OCI-LY3 (cell line): ENCODE measurements around the gene AHCYL1.

Experiments
- EZH2phosphoT487 ChIP-seq: fragments of 200-600 bp; shearing (Covaris generic); IDR thresholded peaks from 2 replicates; pipeline ENCODE4 v1.6.1; 2018; ENCODE audit warnings: antibody characterized with exemption, mixed run types, low read depth
- TF ChIP-seq, protein P1 (sequence below): fragments of 200-600, 300-600 bp; sonication (generic); IDR thresholded peaks from 2 replicates; pipeline ENCODE4 v1.5.1; 2014; ENCODE audit warnings: antibody characterized with exemption, low read length, low read depth

DNA sequence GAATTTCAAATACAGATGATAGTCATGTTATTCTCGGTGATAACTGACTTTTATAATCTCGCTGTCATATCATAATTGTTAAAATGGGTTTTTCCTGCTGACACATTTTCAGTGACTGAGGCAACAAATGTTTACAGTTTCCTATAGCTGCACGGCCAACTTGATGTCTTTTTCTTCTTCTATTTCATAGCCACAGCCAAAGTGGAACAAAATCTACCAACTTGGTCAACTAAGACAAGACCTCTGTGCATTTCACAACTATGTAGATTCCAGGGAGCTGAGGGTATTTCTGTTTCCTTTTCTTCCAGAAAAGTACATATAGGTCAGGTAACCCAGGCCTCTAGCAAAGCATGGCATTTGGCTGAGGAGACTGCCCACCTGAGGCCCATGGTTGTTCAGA lies 10.4 kb upstream of the AHCYL1 start:
- TF ChIP-seq, protein P1, sequence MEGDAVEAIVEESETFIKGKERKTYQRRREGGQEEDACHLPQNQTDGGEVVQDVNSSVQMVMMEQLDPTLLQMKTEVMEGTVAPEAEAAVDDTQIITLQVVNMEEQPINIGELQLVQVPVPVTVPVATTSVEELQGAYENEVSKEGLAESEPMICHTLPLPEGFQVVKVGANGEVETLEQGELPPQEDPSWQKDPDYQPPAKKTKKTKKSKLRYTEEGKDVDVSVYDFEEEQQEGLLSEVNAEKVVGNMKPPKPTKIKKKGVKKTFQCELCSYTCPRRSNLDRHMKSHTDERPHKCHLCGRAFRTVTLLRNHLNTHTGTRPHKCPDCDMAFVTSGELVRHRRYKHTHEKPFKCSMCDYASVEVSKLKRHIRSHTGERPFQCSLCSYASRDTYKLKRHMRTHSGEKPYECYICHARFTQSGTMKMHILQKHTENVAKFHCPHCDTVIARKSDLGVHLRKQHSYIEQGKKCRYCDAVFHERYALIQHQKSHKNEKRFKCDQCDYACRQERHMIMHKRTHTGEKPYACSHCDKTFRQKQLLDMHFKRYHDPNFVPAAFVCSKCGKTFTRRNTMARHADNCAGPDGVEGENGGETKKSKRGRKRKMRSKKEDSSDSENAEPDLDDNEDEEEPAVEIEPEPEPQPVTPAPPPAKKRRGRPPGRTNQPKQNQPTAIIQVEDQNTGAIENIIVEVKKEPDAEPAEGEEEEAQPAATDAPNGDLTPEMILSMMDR, result no peak
- TF ChIP-seq EZH2phosphoT487, result no peak
